GM10248 (cell line): Measurements from ENCODE around the gene WNT3.

Source experiments
- CTCF ChIA-PET: fragments of 300-600 bp; sonication (Branson Sonifier 250); formaldehyde crosslinking; extraction: SDS; loops from one replicate; lab custom pipeline; 2021; ENCODE audit warnings: antibody characterized with exemption; lab: Yijun Ruan, JAX
- POLR2A ChIA-PET: fragments of 350-650 bp; sonication (Branson Sonifier 250); formaldehyde crosslinking; extraction: SDS; loops from one replicate; lab custom pipeline; 2020; ENCODE audit warnings: antibody characterized with exemption; lab: Yijun Ruan, JAX
- DNase-seq: peaks from one replicate; pipeline ENCODE4 v3.0.0; 2012; ENCODE audit errors: extremely low spot score
- TF ChIP-seq, protein P1 (sequence below): IDR thresholded peaks from 2 replicates; pipeline ENCODE4 v1.5.1; 2012; ENCODE audit warnings: mild to moderate bottlenecking, low read depth; ENCODE audit errors: extremely low read depth, missing control alignments, control extremely low read depth

Gene WNT3, protein sequence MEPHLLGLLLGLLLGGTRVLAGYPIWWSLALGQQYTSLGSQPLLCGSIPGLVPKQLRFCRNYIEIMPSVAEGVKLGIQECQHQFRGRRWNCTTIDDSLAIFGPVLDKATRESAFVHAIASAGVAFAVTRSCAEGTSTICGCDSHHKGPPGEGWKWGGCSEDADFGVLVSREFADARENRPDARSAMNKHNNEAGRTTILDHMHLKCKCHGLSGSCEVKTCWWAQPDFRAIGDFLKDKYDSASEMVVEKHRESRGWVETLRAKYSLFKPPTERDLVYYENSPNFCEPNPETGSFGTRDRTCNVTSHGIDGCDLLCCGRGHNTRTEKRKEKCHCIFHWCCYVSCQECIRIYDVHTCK

GRCh38 chr17:46818316-46818928 is at the start of gene WNT3:
Gene WNT3, minus strand, starts transcription at chr17:46818692. Its CDS starts 95 bp downstream, at chr17:46818597.
- ChIA-PET CTCF (interaction anchor here (1.5 kb wide), 1 partner anchor 17 kb away, joined by 3 read pairs; no protein-coding TSS in a partner anchor), POLR2A (no interaction called here)
- TF ChIP-seq, protein P1, sequence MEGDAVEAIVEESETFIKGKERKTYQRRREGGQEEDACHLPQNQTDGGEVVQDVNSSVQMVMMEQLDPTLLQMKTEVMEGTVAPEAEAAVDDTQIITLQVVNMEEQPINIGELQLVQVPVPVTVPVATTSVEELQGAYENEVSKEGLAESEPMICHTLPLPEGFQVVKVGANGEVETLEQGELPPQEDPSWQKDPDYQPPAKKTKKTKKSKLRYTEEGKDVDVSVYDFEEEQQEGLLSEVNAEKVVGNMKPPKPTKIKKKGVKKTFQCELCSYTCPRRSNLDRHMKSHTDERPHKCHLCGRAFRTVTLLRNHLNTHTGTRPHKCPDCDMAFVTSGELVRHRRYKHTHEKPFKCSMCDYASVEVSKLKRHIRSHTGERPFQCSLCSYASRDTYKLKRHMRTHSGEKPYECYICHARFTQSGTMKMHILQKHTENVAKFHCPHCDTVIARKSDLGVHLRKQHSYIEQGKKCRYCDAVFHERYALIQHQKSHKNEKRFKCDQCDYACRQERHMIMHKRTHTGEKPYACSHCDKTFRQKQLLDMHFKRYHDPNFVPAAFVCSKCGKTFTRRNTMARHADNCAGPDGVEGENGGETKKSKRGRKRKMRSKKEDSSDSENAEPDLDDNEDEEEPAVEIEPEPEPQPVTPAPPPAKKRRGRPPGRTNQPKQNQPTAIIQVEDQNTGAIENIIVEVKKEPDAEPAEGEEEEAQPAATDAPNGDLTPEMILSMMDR, result no peak

DNA sequence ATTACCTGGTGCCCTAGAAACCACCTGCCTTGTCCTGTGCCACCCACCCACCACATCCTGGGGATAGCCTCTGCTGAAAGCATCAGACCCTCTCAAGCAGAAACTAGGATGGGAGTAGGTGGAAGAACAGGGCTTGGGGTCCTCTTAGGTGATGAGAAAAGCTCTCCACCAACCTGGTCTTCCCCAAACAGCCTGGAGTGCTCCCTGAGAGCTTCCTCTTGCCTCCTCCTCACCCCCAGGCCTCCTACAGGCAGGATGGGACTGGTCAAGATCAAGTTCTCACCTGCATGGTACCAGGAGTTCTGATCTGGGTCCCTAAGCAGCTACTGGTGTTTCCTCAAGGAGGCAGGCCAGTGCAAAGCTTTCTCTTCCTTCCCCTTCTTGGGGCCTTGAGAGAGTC is 48.3 kb upstream of the WNT3 start:
- CTCF ChIA-PET, result interaction anchor here (1.1 kb wide), 1 partner anchor 17 kb away, joined by 3 read pairs; no protein-coding TSS in a partner anchor
- POLR2A ChIA-PET, result no interaction called here
- no peak for DNase-seq
- TF ChIP-seq, protein P1, result no peak

More at GRCh38 chr17:46818316-46818928, at the start of gene WNT3:
- peak; percentile 67 for DNase-seq

DNA sequence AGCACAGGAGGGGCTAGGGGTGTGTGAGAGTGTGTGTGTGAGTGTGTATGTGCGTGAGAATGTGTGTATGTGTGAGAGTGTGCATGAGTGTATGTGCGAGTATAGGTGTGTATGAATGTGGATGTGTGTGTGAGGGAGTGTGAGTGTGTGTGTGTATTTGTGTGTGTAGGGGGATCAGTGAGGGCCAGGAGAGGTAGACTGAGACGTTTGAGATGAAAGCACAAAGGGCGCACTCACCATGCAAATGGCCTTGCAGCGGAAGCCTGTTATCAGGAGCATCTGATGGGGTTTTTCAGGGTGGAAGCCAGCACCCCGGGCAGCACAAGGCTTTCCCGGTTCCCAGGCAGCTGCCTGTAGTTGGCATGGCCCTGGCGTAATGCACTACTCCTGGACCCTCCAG is 47.8 kb upstream of the WNT3 start:
- TF ChIP-seq, protein P1, result no peak
- DNase-seq, result no peak
- ChIA-PET CTCF (interaction anchor here (1.1 kb wide), 2 partner anchors 12 to 18 kb away, joined by 3 read pairs; no protein-coding TSS in a partner anchor), POLR2A (no interaction called here)

DNA sequence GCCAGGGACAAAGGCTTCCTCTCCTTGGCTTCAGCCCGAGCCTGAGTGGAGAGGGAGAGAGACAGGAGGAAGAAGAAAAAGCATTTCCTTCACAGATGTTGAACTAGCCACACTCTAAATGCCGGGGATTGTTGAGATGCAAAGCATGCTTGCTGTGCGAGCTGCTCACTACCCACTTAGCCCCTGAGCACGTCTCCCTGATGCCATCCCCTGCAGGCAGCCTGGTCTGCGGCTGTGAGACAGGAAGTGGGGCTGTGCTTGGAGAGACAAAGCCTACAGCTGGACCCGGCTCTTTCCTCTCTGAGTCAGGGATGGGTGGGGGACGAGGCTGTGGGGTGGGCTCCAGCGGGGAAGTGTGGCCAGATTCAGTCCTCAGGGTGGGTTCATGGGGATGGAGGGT is 46.6 kb upstream of the WNT3 start:
- ChIA-PET CTCF (interaction anchor here (1.1 kb wide), 1 partner anchor 11 kb away, joined by 3 read pairs; no protein-coding TSS in a partner anchor), POLR2A (no interaction called here)
- DNase-seq, result no peak
- TF ChIP-seq, protein P1, result no peak

DNA sequence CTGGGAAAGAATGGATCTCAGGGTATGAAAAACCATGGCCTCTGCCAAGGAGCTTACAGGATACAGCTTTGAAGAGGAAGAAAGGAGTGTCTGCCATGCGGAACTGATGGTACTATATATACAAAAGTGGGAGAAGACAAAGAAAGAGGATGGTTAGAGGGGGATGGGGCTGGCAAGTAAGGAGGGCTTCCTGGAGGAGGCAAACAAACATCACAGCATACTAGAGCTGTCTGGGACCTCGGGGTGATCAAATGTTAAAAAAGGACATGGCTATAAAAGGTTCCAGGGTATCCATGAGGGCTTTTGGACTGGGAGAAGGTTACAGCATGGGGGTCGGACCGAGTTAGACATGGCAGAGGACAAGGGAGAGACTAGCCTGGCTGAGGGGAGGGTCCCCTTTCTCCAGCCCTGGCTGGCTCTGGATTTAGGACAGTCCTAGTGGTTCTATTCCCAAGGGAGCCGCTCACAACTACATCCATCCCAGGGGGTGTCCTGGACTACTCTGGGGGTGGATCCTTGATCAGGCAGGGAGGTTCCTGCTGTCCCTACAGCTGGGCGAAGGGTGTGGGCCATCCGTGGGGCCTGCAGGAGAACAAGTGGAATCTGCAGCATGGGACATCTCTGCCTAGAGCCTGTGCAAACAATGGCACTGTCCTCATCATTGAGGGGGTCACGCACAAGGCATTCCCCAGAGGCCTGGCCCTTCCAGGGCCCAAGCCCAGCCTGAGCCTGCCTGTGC is 45.1 kb upstream of the WNT3 start:
- ChIA-PET POLR2A (no interaction called here), CTCF (no interaction called here)
- DNase-seq, result no peak
- TF ChIP-seq, protein P1, result no peak

GRCh38 chr17:46862949-46863348 is 44.5 kb upstream of the WNT3 start:
- CTCF ChIA-PET, result no interaction called here
- POLR2A ChIA-PET, result no interaction called here
- DNase-seq, result no peak
- TF ChIP-seq, protein P1, result no peak
